IPS-20b (cell line): ENCODE measurements around the gene ZNF488.

ENCODE experiments used
- H3K27ac ChIP-seq: one replicate; pipeline ENCODE4 v1.5.1; 2013; ENCODE audit warnings: low read length
- H3K27me3 ChIP-seq: 2 replicates; pipeline ENCODE4 v1.6.1; 2013; ENCODE audit warnings: mild to moderate bottlenecking, low read length, inconsistent platforms; ENCODE audit not compliant: insufficient read depth
- H3K36me3 ChIP-seq: 2 replicates; pipeline ENCODE4 v1.6.1; 2013; ENCODE audit warnings: low read depth, mild to moderate bottlenecking, inconsistent platforms, low read length, moderate library complexity; ENCODE audit not compliant: insufficient read depth
- H3K4me1 ChIP-seq: 2 replicates; pipeline ENCODE4 v1.6.1; 2013; ENCODE audit warnings: mild to moderate bottlenecking, control low read depth, inconsistent platforms, low read length, moderate library complexity; ENCODE audit not compliant: insufficient read depth
- H3K4me3 ChIP-seq: 2 replicates; pipeline ENCODE4 v1.5.1; 2013; ENCODE audit warnings: mild to moderate bottlenecking, low read length, inconsistent platforms
- H3K9ac ChIP-seq: 2 replicates; pipeline ENCODE4 v1.6.1; 2013; ENCODE audit warnings: low read depth, mild to moderate bottlenecking, inconsistent platforms, low read length, moderate library complexity
- H3K9me3 ChIP-seq: 2 replicates; pipeline ENCODE4 v1.6.1; 2013; ENCODE audit warnings: mild to moderate bottlenecking, low read depth, low read length, inconsistent platforms; ENCODE audit not compliant: insufficient read depth

The ZNF488 gene

DNA sequence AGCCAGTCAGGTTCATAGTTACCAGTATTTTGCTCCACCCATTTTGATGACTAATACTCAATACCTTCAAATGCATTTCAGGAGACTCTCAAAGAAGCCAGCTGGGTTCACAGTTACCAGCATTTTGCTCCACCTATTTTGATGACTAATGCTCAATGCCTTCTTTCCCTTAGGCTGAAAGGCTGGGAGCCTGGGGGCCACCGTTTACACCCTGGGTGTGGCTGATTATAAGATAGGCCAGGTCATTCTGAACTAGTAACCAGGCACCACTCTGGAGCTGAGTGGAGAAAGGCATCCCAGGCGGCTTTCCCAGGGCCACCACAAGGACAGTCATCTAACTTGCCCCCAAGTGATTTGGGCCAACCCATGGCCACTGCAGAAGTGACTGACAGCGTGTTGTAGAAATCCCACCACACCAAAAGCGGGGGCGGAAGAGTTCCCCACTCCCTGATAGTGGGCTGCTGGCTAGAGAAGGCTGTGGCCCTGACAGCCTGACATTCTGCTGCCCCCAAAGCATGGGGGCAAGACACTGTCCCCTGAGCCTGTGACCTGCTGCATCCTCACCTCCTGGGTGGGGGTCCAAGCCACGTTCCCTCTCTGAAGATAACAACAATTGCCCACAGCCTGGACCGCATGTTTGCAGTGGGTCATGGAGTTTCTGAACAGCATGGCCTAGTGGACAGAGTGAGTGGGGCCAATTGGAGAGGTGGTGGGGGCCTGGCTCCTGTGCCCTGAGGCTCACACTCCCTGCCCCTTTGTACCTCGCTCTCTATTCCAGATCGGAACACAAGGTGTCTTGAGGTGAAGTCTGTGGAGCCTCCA is 23.0 kb upstream of the ZNF488 start:
- Histone ChIP-seq H3K27ac (no peak overlapping the region), H3K27me3 (no peaks in the 10 kb centered on the region), H3K36me3 (no peaks in the 10 kb centered on the region), H3K9ac (no peak overlapping the region), H3K9me3 (no peaks in the 10 kb centered on the region), H3K4me3 (no peak overlapping the region), H3K4me1 (peaks cover 24% of the 10 kb centered on the region)

DNA sequence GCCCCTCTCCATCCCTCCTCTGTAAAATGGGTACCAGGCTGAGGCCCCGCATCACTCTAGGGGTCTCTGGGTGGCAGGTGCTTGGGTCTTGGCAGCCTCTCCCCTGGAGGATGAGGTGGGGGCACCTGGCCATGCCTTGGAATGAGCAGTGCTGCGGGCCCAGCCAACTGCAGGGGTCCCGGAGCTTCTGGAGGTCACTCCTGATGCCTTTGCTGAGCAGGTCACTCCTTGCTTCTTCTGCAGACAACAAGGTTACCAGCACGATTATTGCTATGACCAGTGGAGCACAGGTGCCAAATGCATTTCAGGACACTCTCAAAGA is 22.4 kb upstream of the ZNF488 start:
- no peaks in the 10 kb centered on the region for H3K9me3 ChIP-seq
- H3K9ac ChIP-seq: no peak overlapping the region
- H3K4me1 ChIP-seq: peaks cover 24% of the 10 kb centered on the region
- H3K27ac ChIP-seq: no peak overlapping the region
- H3K4me3 ChIP-seq: no peak overlapping the region
- no peaks in the 10 kb centered on the region for H3K36me3 ChIP-seq
- no peaks in the 10 kb centered on the region for H3K27me3 ChIP-seq

DNA sequence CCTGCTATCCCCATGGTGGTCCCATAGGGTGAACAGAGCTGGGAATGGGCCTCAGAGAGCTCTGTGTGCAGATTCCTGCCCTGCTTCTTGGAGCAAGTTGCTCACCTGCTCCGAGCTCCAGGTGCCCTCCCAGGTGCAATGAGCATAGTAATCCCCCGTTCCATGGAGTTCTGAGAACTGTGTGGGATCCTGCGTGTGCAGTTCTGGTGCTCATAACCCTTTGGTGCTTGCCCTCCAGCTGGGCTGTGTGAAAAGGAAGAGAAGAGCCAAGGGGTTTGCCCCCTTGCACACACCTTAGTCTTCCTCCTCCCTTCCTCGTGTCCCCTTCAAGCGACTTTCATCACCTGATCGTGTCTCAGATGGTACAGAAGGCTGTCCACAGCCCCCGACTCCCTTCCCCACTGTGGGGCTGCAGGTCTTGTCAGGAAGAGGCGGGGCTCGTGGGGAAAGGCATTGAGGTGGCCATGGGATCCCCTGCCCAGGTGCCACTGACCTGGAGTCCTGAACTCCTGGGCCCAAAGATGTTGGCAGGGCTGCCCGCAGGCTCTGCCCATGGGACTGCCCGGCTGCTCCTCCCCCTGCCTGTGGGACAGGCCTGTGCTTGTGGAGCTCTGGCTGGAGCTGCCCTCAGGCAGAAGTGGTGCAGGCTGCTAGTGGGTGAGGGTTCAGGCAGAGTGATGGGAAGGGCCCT is 21.9 kb upstream of the ZNF488 start:
- H3K9ac ChIP-seq: no peak overlapping the region
- H3K36me3 ChIP-seq: no peaks in the 10 kb centered on the region
- no peak overlapping the region for H3K4me3 ChIP-seq
- no peak overlapping the region for H3K27ac ChIP-seq
- peaks cover 24% of the 10 kb centered on the region for H3K4me1 ChIP-seq
- no peaks in the 10 kb centered on the region for H3K9me3 ChIP-seq
- no peaks in the 10 kb centered on the region for H3K27me3 ChIP-seq

DNA sequence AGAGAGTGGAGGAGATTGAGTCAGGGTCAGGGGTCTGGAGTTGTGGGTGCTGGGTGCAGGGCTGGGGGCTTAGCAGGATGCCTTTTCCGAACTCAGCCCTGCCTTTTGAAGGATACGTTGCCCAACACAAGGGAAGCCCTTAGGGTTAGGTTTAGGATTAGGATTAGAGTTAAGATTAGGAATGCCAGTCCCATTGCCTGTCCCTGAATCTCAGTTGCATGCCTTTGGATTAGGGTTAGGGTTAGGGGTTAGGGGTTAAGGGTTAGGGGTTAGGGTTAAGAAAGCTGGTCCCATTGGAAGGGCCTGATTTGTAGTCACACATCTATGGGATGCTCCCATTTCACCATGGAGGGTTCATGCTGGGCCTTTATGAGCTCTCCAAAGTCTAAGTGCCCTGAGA is 20.8 kb upstream of the ZNF488 start:
- H3K27me3 ChIP-seq: no peaks in the 10 kb centered on the region
- no peak overlapping the region for H3K27ac ChIP-seq
- peaks cover 24% of the 10 kb centered on the region for H3K4me1 ChIP-seq
- no peak overlapping the region for H3K4me3 ChIP-seq
- H3K9me3 ChIP-seq: no peaks in the 10 kb centered on the region
- H3K36me3 ChIP-seq: no peaks in the 10 kb centered on the region
- no peak overlapping the region for H3K9ac ChIP-seq

DNA sequence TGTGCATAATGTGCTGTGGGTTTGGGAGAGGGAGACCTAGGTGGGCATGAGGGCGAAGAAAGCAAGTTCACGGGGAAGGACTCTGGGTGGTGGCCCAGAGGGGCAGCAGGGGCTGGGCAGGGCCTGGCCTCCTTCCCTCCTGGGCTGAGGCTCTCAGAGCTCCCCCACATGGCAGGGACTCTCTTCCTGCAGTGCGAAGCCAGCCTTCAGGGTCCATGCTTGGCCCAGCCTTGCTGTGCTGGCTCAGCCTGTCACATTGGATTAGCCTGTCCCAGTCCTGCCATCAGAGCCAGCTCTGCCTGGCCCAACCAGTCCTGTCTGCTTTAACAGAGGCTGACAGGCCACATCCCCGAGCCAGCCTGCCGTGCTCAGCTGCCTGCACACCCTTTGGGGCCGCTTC is 20.4 kb upstream of the ZNF488 start:
- Histone ChIP-seq H3K9ac (no peak overlapping the region), H3K9me3 (no peaks in the 10 kb centered on the region), H3K27ac (no peak overlapping the region), H3K36me3 (no peaks in the 10 kb centered on the region), H3K27me3 (no peaks in the 10 kb centered on the region), H3K4me3 (no peak overlapping the region), H3K4me1 (peaks cover 24% of the 10 kb centered on the region)

DNA sequence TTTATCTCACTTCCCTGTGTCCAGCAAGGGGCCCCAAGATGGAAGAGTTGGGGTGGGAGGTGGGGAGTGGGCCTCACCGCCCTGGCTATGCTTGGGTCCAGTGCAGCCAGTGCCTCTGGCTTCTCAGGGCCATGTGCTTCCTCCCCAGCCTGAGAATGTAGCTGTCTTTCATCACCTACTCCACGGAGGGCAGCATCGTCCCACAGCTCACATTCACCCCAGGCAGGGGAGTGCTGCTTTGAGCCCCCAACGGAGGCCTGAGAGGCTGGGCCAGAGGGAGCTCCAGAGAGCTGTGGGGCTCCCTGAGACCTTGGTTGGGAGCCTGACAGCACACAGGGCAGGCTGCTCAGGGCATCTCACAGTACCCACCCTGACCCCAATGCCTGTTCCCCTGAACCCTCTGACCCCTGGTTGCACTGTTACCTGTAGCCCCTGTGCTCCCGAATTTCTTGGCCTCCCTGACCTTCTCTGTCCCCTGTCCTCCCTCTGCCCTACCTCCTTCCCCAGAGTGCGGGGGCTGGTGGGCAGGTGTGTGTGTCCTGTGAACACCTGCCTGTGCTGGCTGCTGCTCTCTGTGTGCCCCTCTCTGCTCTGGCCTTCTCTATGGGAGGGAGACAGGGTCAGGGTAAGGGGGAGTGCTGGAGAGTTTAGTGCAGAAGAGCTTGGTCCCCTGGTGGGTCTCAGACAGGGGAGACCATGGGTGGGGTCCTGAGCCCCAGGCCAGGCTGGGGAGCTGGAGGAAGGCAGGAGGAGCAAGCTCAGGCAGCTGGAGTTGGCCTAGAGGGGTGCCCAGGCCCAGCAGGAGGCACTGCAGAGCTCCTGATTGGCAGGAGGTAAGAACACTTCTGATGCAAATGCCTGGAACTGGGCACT is 19.6 kb upstream of the ZNF488 start:
- Histone ChIP-seq H3K27me3 (no peaks in the 10 kb centered on the region), H3K9ac (no peak overlapping the region), H3K27ac (no peak overlapping the region), H3K9me3 (no peaks in the 10 kb centered on the region), H3K4me1 (peaks cover 24% of the 10 kb centered on the region), H3K4me3 (no peak overlapping the region), H3K36me3 (no peaks in the 10 kb centered on the region)

DNA sequence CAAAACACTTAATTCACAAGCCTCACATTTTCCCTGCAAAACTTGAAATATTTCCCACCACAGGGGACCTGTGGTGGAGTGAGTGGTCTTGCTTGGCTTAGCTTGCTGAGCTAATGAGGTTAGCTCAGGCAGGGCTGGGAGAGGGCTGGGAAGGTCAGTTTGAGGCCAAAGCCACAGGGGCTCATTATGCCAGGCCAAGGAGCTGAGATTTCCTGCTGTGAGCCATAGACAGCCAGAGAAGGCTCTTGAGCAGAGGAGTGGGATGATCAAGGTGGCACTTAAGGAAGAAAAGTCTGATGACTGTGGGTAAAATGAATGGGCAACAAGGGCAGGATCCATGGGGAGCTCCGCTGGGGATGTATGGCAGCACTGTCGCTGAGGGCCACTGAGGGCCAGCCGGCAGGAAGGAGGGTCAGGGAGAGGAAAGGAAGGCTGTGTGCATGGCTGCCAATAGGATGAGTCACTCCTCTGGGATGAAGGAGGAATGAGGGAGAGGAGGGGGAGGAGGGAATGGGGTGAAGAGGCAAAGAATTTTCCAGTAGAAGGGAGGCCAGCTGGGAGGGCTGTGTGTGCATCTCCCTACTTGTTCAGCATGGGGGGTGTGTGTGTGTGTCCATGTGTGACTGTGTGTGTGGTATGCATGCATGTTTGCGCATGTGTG is 18.7 kb upstream of the ZNF488 start:
- Histone ChIP-seq H3K4me1 (peaks cover 24% of the 10 kb centered on the region), H3K27ac (no peak overlapping the region), H3K36me3 (no peaks in the 10 kb centered on the region), H3K27me3 (no peaks in the 10 kb centered on the region), H3K9ac (no peak overlapping the region), H3K4me3 (no peak overlapping the region), H3K9me3 (no peaks in the 10 kb centered on the region)

DNA sequence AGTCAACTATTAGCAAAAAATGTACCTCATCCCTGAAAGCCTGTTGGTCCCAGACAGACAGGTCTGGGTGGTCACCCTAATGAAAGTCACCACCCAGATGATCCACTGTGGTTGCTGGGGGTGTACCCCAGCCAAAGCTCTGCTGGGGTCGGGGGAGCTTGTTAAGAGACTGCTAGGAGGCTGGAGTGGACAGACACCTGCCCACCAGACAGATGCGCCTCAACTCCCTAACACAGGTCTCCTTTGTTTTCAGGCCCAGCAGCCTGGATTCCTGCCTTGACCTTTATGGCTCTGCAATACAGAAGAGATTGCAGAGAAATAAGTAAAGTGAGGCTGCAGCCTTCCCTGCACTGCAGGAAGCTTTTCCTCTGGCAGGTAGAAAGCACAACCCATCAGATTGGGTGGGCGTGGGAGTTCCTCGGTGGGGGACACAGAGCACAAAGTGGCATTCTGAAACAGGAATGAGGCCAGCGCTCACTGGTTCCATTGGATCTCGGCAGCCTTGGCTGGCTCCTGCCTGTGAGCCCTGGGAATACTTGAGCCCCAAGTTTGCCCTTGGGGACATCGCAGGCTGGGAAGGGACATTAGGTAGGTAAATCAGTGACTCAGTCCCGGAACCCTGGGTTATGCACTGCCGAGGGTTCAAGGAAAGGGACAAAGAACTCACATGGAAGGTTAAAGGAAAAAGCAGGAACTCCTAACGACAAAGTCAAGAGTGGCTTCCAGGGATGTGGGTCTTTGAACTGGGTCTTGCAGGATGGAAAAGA is 18.0 kb upstream of the ZNF488 start:
- Histone ChIP-seq H3K9ac (no peak overlapping the region), H3K27me3 (no peaks in the 10 kb centered on the region), H3K36me3 (no peaks in the 10 kb centered on the region), H3K9me3 (no peaks in the 10 kb centered on the region), H3K27ac (no peak overlapping the region), H3K4me3 (no peak overlapping the region), H3K4me1 (peaks cover 24% of the 10 kb centered on the region)

DNA sequence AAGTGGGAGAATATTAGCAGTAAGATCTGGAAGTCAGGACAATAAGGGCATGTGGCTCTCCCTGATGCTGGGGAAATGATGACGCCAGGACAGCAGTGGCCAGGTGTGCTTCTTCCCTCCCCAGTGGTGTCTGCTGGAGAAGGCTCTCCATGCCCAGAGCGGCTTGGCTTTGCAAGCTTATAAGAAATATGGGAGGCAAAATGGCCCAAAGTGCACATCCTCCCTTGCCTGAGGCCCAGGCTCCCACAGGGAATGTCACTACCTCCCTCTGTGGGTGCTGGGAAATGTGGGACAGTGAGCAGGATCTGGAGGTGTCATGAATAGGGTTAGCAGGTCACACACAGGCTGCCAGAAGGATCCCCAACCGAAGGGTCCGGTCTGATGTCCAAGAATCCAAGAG is 17.1 kb upstream of the ZNF488 start:
- Histone ChIP-seq H3K9ac (no peak overlapping the region), H3K4me3 (no peak overlapping the region), H3K4me1 (peaks cover 25% of the 10 kb centered on the region), H3K36me3 (no peaks in the 10 kb centered on the region), H3K27ac (no peak overlapping the region), H3K27me3 (no peaks in the 10 kb centered on the region), H3K9me3 (no peaks in the 10 kb centered on the region)

DNA sequence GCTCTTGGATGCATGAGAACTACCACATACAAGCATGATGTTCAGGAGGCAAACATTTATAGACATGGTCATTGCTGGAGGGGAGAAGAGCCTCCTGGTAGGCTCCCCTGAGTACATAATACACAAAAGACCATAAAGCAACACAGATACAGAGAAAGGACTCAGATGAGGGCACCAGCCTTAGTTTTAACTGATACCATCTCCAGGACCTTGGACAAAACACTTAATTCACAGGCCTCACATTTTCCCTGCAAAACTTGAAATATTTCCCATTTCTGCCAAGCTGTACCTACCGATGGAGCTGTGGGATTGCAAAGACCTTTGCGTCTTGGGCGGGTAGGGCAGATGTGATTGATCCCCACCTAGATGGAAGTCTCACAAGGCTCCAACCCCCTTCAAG is 16.7 kb upstream of the ZNF488 start:
- Histone ChIP-seq H3K27me3 (no peaks in the 10 kb centered on the region), H3K9ac (no peak overlapping the region), H3K9me3 (no peaks in the 10 kb centered on the region), H3K27ac (no peak overlapping the region), H3K4me1 (peaks cover 26% of the 10 kb centered on the region), H3K36me3 (no peaks in the 10 kb centered on the region), H3K4me3 (no peak overlapping the region)

DNA sequence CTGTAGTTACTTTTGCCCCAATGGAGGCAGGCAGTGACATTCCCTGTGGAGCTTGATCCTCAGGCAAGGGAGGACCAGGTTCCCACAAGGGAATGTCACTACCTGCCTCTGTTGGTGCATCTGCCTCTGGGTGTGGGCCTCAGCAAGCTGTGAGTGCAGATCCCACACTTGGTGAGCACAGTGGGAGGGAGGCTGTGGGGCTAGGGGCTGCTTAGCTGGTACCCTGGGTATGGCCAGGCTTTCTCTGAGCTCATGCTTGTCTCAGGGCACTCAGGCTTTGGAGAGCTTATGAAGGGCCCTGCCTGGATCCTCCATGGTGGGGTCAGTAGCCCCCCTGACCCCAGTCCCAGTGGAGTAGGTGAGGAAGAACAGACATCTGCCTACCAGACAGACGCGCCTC is 16.2 kb upstream of the ZNF488 start:
- Histone ChIP-seq H3K4me3 (no peak overlapping the region), H3K9ac (no peak overlapping the region), H3K27ac (no peak overlapping the region), H3K27me3 (no peaks in the 10 kb centered on the region), H3K36me3 (no peaks in the 10 kb centered on the region), H3K4me1 (peaks cover 26% of the 10 kb centered on the region), H3K9me3 (no peaks in the 10 kb centered on the region)
